ENCODE data around the gene A1CF.

The A1CF gene

GRCh38 chr10:50861370-50861769 lies 24.1 kb downstream of the A1CF start:
- no peak for DNase-seq

- DNase-seq = no peak
Measured at GRCh38 chr10:50857579-50857978, 27.8 kb downstream of the A1CF start.

GRCh38 chr10:50855461-50855860 lies 30.0 kb downstream of the A1CF start:
- no peak for DNase-seq

GRCh38 chr10:50855015-50855414 lies 30.4 kb downstream of the A1CF start:
- DNase-seq = no peak

GRCh38 chr10:50853557-50853956 lies 31.9 kb downstream of the A1CF start:
- no peak for DNase-seq

- DNase-seq = no peak
Measured at GRCh38 chr10:50851884-50852671, 33.3 kb downstream of the A1CF start.

- DNase-seq = no peak
Measured at GRCh38 chr10:50850578-50851230, 34.7 kb downstream of the A1CF start.

GRCh38 chr10:50846753-50847152 lies 38.7 kb downstream of the A1CF start:
- no peak for DNase-seq

- no peak for DNase-seq
Measured at GRCh38 chr10:50837095-50837494, 48.3 kb downstream of the A1CF start.

- no peak for DNase-seq
Measured at GRCh38 chr10:50832171-50832751, 53.2 kb downstream of the A1CF start.

- no peak for DNase-seq
Measured at GRCh38 chr10:50830066-50830465, 55.4 kb downstream of the A1CF start.

GRCh38 chr10:50824782-50825181 lies 60.6 kb downstream of the A1CF start:
- DNase-seq = no peak

- DNase-seq = no peak
Measured at GRCh38 chr10:50823789-50824188, 61.6 kb downstream of the A1CF start.

GRCh38 chr10:50809596-50809995 lies 75.8 kb downstream of the A1CF start:
- no peak for DNase-seq

- DNase-seq = no peak
Measured at GRCh38 chr10:50807851-50808776, 77.3 kb downstream of the A1CF start.

- DNase-seq = no peak
Measured at GRCh38 chr10:50805981-50806622, 79.3 kb downstream of the A1CF start.

GRCh38 chr10:50799595-50799994 lies 85.8 kb downstream of the A1CF start:
- no peak for DNase-seq

GRCh38 chr10:50798297-50798696 lies 87.1 kb downstream of the A1CF start:
- no peak for DNase-seq

GRCh38 chr10:50796693-50797092 lies 88.7 kb downstream of the A1CF start:
- DNase-seq = no peak

- DNase-seq = no peak
Measured at GRCh38 chr10:50794490-50794889, 90.9 kb downstream of the A1CF start.

GRCh38 chr10:50788951-50789945 lies 96.2 kb downstream of the A1CF start:
- DNase-seq = no peak

Data from NK-92 treated with Interleukin-12 subunit alpha and Interleukin-12 subunit beta, amount 100 ng/mL, for 24 hours (cell line).